SK-N-SH treated with all-trans-retinoic acid at 6 μM for 48 hours (cell line): ENCODE measurements around the gene NAMPT.

Experiments used
- ZNF70 ChIP-seq: fragments of 450-650 bp; formaldehyde crosslinking; IDR thresholded peaks from 2 replicates; pipeline ENCODE4 v1.5.0; 2020; ENCODE audit warnings: mild to moderate bottlenecking, moderate library complexity
- TF ChIP-seq, protein P1 (sequence below): fragments of 250-450 bp; sonication (Bioruptor Pico); IDR thresholded peaks from 2 replicates; pipeline ENCODE4 v1.5.1; 2020; ENCODE audit warnings: low read depth, mild to moderate bottlenecking, moderate library complexity
- TF ChIP-seq, protein P2 (sequence below): fragments of 250-450 bp; sonication (Bioruptor Pico); IDR thresholded peaks from 2 replicates; pipeline ENCODE4 v1.8.0; 2021; ENCODE audit warnings: low read depth, mild to moderate bottlenecking, moderate library complexity, borderline replicate concordance

DNA sequence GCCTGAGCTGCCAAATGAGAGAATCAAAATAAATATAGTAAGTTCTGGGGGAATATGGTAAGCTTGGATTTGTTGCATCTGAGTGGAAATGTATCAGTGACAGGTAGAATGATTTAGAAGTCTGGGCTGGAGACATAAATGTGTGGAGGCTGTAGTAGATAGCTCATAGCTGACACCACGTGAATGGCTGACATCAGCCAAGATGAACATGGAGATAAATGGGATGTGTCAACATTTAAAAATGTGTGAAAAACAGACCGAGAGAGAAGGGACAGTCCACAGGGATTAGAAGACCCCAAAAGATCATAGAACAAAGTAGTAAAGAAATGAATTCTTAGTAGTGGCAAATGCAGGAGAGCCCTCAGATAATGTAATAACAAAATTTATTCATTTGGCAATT is 40.9 kb downstream of the NAMPT start:
- TF ChIP-seq, protein P1, sequence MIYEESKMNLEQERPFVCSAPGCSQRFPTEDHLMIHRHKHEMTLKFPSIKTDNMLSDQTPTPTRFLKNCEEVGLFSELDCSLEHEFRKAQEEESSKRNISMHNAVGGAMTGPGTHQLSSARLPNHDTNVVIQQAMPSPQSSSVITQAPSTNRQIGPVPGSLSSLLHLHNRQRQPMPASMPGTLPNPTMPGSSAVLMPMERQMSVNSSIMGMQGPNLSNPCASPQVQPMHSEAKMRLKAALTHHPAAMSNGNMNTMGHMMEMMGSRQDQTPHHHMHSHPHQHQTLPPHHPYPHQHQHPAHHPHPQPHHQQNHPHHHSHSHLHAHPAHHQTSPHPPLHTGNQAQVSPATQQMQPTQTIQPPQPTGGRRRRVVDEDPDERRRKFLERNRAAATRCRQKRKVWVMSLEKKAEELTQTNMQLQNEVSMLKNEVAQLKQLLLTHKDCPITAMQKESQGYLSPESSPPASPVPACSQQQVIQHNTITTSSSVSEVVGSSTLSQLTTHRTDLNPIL (CRISPR knock-in tag): no peak
- TF ChIP-seq, protein P2, sequence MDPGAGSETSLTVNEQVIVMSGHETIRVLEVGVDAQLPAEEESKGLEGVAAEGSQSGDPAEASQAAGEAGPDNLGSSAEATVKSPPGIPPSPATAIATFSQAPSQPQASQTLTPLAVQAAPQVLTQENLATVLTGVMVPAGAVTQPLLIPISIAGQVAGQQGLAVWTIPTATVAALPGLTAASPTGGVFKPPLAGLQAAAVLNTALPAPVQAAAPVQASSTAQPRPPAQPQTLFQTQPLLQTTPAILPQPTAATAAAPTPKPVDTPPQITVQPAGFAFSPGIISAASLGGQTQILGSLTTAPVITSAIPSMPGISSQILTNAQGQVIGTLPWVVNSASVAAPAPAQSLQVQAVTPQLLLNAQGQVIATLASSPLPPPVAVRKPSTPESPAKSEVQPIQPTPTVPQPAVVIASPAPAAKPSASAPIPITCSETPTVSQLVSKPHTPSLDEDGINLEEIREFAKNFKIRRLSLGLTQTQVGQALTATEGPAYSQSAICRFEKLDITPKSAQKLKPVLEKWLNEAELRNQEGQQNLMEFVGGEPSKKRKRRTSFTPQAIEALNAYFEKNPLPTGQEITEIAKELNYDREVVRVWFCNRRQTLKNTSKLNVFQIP (CRISPR knock-in tag): no peak
- TF ChIP-seq ZNF70 (CRISPR knock-in tag): no peak
